Measurements from ENCODE around the gene FANCD2.
"Not testable (repeated sequence)": the region's sequence is repeated elsewhere in the genome, so short reads cannot be mapped to it uniquely, and the experiment has no call there.

Gene FANCD2

DNA sequence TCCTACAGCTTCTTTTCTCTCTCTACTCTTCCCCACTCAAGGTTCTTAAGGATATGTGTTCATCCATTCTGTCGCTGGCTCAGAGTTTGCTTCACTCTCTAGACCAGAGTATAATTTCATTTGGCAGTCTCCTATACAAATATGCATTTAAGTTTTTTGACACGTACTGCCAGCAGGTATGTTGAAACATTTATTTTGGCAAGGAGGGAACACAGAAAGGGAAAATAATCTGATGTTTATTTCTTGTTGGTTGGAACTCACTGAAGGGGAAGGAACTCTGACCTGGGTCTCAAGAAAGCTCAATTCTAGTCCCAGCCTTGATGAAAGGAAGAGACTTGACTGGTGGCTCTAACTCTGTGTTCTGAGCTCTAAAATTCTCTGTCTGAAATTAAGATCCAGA lies 21.6 kb downstream of the FANCD2 start:
- no peak overlapping the region for H3K9ac ChIP-seq
- H3K27ac ChIP-seq = no peak overlapping the region
- no peaks in the 10 kb centered on the region for H3K9me3 ChIP-seq
- no peak overlapping the region for H3K4me3 ChIP-seq
- H3K4me2 ChIP-seq = no peak overlapping the region
- no peak for TF ChIP-seq Cebpa-rat (IDR thresholded peaks at IDR 0.05)
- no peaks in the 10 kb centered on the region for H4K20me1 ChIP-seq
- no peaks in the 10 kb centered on the region for H3K4me1 ChIP-seq
- no peaks in the 10 kb centered on the region for H3K27me3 ChIP-seq
- H3K36me3 ChIP-seq = peaks cover 79% of the 10 kb centered on the region

- H3K4me3 ChIP-seq, H3K9me3 ChIP-seq, H3K4me1 ChIP-seq, H3K27me3 ChIP-seq, H3K27ac ChIP-seq, H3K9ac ChIP-seq, H3K4me2 ChIP-seq, H4K20me1 ChIP-seq: not testable (repeated sequence)
- peaks cover 75% of the 10 kb centered on the region for H3K36me3 ChIP-seq
These were observed 26.8 kb downstream of the FANCD2 start for GRCh38 chr3:10053054-10053453.

DNA sequence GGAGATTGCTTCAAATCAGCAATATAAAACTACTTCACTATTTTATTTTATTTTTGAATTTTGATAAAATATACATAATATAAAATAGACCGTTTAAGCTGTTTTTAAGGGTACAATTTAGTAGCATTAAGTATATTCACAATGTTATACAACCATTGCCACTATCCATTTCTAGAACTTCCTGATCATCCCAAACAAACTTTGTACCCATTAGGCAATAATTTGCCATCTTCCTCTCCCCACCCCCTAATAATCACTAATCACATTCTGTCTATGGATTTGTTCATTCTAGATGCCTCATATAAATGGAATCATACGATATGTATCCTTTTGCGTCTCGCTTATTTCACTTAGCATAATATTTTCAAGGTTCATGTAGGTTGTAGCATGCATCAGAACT lies 28.9 kb downstream of the FANCD2 start:
- Histone ChIP-seq H3K27ac (no peak overlapping the region), H3K9ac (no peak overlapping the region), H3K36me3 (peaks cover 75% of the 10 kb centered on the region), H3K27me3 (no peaks in the 10 kb centered on the region), H3K9me3 (no peaks in the 10 kb centered on the region), H3K4me3 (no peak overlapping the region), H3K4me1 (no peaks in the 10 kb centered on the region), H4K20me1 (no peaks in the 10 kb centered on the region), H3K4me2 (no peak overlapping the region)
- TF ChIP-seq Cebpa-rat (IDR thresholded peaks at IDR 0.05) = no peak

DNA sequence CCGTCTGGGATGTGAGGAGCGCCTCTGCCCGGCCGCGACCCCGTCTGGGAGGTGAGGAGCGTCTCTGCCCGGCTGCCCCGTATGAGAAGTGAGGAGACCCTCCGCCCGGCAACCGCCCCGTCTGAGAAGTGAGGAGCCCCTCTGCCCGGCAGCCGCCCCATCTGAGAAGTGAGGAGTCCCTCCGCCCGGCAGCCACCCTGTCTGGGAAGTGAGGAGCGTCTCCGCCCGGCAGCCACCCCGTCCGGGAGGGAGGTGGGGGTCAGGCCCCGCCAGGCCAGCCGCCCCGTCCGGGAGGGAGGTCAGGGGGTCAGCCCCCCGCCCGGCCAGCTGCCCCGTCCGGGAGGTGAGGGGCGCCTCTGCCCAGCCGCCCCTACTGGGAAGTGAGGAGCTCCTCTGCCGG lies 43.8 kb downstream of the FANCD2 start:
- H3K9me3 ChIP-seq, H3K4me2 ChIP-seq, H3K4me3 ChIP-seq, H3K9ac ChIP-seq, H4K20me1 ChIP-seq, H3K4me1 ChIP-seq, H3K27ac ChIP-seq, H3K27me3 ChIP-seq: not testable (repeated sequence)
- peaks cover 65% of the 10 kb centered on the region for H3K36me3 ChIP-seq

DNA sequence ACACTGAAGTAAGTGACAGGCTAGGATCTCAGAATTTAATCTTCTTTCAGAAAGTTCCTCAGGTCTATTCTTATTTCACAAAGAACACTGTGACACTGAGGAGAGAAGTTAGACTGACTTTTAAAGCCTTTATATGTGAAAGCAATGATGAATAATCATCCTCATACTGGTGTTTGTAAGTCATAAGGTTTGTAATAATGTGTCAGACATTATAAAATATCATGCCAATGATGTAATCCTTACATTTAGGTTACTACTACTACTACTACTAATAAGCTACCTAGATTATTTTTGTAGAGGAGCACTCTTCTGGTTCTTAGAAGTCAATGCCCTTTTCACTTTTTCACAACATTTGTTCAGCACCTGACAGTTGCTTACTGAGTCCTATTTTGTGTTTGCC lies 48.4 kb downstream of the FANCD2 start:
- H3K9me3 ChIP-seq = no peaks in the 10 kb centered on the region
- no peak overlapping the region for H3K4me2 ChIP-seq
- H3K27ac ChIP-seq = no peak overlapping the region
- no peaks in the 10 kb centered on the region for H3K4me1 ChIP-seq
- no peak for TF ChIP-seq Cebpa-rat (IDR thresholded peaks at IDR 0.05)
- no peak overlapping the region for H3K4me3 ChIP-seq
- H3K9ac ChIP-seq = no peak overlapping the region
- H3K27me3 ChIP-seq = no peaks in the 10 kb centered on the region
- H4K20me1 ChIP-seq = no peaks in the 10 kb centered on the region
- H3K36me3 ChIP-seq = peaks cover 68% of the 10 kb centered on the region

DNA sequence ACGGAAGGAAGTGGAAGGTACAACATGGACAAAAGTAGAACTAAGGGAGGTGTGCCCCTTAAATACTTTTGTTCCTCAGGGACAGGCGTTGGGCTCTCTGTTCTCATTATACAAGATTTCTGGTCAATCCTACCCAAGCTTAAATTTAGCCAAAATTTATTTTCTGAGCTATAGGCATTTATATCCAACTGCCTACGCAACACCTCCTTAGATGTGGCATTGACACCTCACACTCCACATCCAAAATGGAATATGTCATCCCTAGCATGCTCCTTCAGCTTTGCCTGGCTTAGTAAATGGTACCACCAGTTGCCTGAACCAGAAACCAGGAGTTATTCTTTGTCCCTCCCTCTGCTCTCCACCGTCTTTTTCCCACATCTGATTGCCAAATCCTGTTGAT lies 55.6 kb downstream of the FANCD2 start:
- no peak overlapping the region for H3K4me3 ChIP-seq
- no peak overlapping the region for H3K27ac ChIP-seq
- H3K4me1 ChIP-seq = no peaks in the 10 kb centered on the region
- TF ChIP-seq Cebpa-rat (IDR thresholded peaks at IDR 0.05) = no peak
- no peak overlapping the region for H3K4me2 ChIP-seq
- H4K20me1 ChIP-seq = no peaks in the 10 kb centered on the region
- H3K36me3 ChIP-seq = peaks cover 97% of the 10 kb centered on the region
- no peak overlapping the region for H3K9ac ChIP-seq
- no peaks in the 10 kb centered on the region for H3K9me3 ChIP-seq
- H3K27me3 ChIP-seq = no peaks in the 10 kb centered on the region

- no peak overlapping the region for H3K9ac ChIP-seq
- no peaks in the 10 kb centered on the region for H3K9me3 ChIP-seq
- TF ChIP-seq Cebpa-rat (IDR thresholded peaks at IDR 0.05) = no peak
- no peak overlapping the region for H3K27ac ChIP-seq
- no peaks in the 10 kb centered on the region for H4K20me1 ChIP-seq
- no peaks in the 10 kb centered on the region for H3K27me3 ChIP-seq
- H3K4me1 ChIP-seq = no peaks in the 10 kb centered on the region
- peaks cover 97% of the 10 kb centered on the region for H3K36me3 ChIP-seq
- no peak overlapping the region for H3K4me3 ChIP-seq
- no peak overlapping the region for H3K4me2 ChIP-seq
These were observed 59.5 kb downstream of the FANCD2 start for GRCh38 chr3:10085738-10086137.

DNA sequence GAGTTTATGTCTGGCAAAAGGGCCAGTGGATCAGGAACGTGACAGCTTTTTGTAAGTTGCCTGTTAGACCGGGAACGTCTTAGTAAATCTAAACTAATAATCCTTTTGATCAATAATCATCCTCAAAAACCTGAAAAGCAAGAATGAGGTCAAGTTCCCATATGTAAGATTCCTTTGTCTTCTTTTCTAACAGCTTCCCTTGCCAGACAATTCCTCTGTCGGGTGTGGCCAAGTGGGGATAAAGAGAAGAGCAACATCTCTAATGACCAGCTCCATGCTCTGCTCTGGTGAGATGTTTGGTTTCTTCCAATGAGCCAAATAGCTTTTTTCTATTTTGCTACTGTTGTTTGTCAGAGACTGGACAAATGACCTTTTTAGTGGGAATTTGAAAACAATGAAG lies 62.0 kb downstream of the FANCD2 start:
- Histone ChIP-seq H3K4me1 (no peaks in the 10 kb centered on the region), H3K4me2 (no peak overlapping the region), H3K36me3 (peaks cover 93% of the 10 kb centered on the region), H3K9me3 (no peaks in the 10 kb centered on the region), H3K4me3 (no peak overlapping the region), H3K9ac (no peak overlapping the region), H4K20me1 (no peaks in the 10 kb centered on the region), H3K27me3 (no peaks in the 10 kb centered on the region), H3K27ac (no peak overlapping the region)
- no peak for TF ChIP-seq Cebpa-rat (IDR thresholded peaks at IDR 0.05)

DNA sequence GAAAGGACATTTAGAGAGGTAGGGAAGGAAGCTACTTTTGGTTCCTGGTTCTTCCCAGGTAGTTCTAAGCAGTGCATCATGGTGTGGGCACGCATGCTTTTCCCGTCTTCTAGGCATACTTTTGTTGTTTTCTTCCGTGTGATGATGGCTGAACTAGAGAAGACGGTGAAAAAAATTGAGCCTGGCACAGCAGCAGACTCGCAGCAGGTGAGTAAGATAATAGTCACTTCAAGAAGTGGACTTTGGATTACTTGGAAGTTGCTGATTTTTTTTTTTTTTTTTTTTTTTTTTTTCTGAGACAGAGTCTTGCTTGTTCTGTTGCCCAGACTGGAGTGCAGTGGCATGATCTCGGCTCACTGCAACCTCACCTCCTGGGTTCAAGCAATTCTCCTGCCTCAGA lies 63.9 kb downstream of the FANCD2 start:
- Histone ChIP-seq H3K4me1 (no peaks in the 10 kb centered on the region), H3K36me3 (peaks cover 94% of the 10 kb centered on the region), H3K9me3 (no peaks in the 10 kb centered on the region)

DNA sequence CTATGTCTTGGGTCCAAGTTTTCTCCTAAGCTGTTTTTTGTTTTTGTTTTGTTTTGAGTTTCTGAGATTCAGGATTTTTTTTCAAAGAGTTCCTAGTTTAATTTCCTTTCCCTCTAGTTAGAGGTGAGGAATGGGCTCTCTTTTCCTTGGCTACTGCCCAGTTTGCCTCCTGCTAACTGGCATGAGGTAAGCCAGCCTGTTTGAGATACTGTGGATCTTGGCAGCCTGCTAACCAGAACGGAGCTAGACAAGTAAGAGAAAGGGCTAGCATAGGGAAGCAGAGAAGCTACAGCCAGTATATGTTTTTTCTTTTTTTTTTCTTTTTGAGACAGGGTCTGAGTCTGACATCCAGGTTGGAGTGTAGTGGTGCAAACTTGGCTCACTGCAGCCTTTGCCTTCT lies 64.5 kb downstream of the FANCD2 start:
- H3K36me3 ChIP-seq = peaks cover 93% of the 10 kb centered on the region
- H3K4me1 ChIP-seq = not testable (repeated sequence)

More for the DNA sequence above, 63.9 kb downstream of the FANCD2 start:
- Histone ChIP-seq H3K27ac (no peak overlapping the region), H3K4me2 (no peak overlapping the region), H4K20me1 (no peaks in the 10 kb centered on the region), H3K27me3 (no peaks in the 10 kb centered on the region), H3K4me3 (no peak overlapping the region), H3K9ac (no peak overlapping the region)
- TF ChIP-seq Cebpa-rat (IDR thresholded peaks at IDR 0.05) = no peak

DNA sequence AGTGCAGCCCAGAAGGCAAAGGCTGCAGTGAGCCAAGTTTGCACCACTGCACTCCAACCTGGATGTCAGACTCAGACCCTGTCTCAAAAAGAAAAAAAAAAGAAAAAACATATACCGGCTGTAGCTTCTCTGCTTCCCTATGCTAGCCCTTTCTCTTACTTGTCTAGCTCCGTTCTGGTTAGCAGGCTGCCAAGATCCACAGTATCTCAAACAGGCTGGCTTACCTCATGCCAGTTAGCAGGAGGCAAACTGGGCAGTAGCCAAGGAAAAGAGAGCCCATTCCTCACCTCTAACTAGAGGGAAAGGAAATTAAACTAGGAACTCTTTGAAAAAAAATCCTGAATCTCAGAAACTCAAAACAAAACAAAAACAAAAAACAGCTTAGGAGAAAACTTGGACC lies 65.2 kb downstream of the FANCD2 start:
- not testable (repeated sequence) for H3K4me2 ChIP-seq, H3K27ac ChIP-seq, H3K27me3 ChIP-seq, H3K9ac ChIP-seq, H3K4me3 ChIP-seq, H3K9me3 ChIP-seq, H3K4me1 ChIP-seq, H4K20me1 ChIP-seq
- peaks cover 93% of the 10 kb centered on the region for H3K36me3 ChIP-seq

More for the DNA sequence above, 64.5 kb downstream of the FANCD2 start:
- H3K9ac ChIP-seq, H3K4me2 ChIP-seq, H4K20me1 ChIP-seq, H3K27me3 ChIP-seq, H3K9me3 ChIP-seq, H3K4me3 ChIP-seq, H3K27ac ChIP-seq: not testable (repeated sequence)

Measured in BLaER1 (cell line).